ENCODE results near the gene TRPM3. TPM values are rescaled to one million over a fixed set of nuclear protein-coding genes. Genes with fewer than 3 reads are reported as not detected.
A peak's percentile ranks its signal among the peaks of the same experiment; 100 is the strongest.

TRPM3 gene
- total and polyA plus RNA-seq, 2 of the 13 experiments (the other 11 are each of a cell fraction or from before 2014, with no cell fraction given): not detected

DNA sequence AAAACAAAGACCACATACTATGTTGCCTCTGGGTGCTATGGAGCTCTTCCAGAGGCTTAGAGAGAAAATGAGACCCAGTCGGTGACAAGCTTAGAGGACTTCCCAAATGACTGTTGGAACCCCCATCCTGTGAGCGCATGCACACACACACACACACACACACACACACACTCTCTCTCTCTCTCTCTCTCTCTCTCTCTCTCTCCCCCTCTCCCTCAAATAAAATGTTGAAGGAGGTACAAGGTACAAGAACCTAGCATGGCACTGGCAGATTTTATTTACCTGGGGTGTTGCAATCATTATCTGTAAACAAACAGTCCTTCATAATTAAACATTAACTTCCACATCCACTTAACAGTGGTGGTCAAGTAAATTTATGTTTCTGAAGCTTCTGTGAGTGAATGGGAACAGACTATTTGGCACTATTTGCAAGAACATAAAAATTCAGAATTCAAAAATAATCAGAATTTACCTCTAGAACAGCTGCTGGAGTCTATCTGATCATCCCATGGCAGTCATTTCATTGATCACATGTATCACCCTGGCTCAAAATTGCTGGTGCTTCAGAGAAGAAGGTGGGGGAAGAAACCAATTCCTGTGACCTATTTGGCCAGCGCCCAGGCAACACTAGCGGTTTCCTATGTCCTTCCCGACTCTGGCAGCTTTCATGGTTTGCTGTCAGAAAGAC is 24.9 kb downstream of the TRPM3 start (continued):
- TF ChIP-seq ZNF800 (CRISPR knock-in tag; IDR thresholded peaks at IDR 0.05): no peak
- no peak for TF ChIP-seq ZNF737 (CRISPR knock-in tag; IDR thresholded peaks at IDR 0.05; ENCODE audit: borderline replicate concordance)
- no peak for TF ChIP-seq ZNF326 (CRISPR knock-in tag; IDR thresholded peaks at IDR 0.05; ENCODE audit: borderline replicate concordance)
- TF ChIP-seq ZNF790 (CRISPR knock-in tag; IDR thresholded peaks at IDR 0.05; ENCODE audit: borderline replicate concordance): no peak
- TF ChIP-seq ZNF605 (CRISPR knock-in tag; IDR thresholded peaks at IDR 0.05): peak; percentile 62; the same call in 1 of the 2 replicates
- no peak for TF ChIP-seq KIAA2018 (CRISPR knock-in tag; IDR thresholded peaks at IDR 0.05; ENCODE audit: borderline replicate concordance)
- TF ChIP-seq ZNF775 (CRISPR knock-in tag; IDR thresholded peaks at IDR 0.05; ENCODE audit: borderline replicate concordance): no peak
- 0 out of 2 replicates have a peak, but pooled peaks have one; percentile 44 for TF ChIP-seq ZNF230 (CRISPR knock-in tag; IDR thresholded peaks at IDR 0.05)
- no peak for TF ChIP-seq NR0B2 (CRISPR knock-in tag; IDR thresholded peaks at IDR 0.05)
- TF ChIP-seq FOXC1 (CRISPR knock-in tag; IDR thresholded peaks at IDR 0.05; ENCODE audit: borderline replicate concordance): peak; percentile 40; the same call in 1 of the 2 replicates
- no peak for TF ChIP-seq MIER2 (CRISPR knock-in tag; IDR thresholded peaks at IDR 0.05)
- TF ChIP-seq ZNF850 (CRISPR knock-in tag; conservative IDR thresholded peaks at IDR 0.05): no peak
- TF ChIP-seq ZNF577 (CRISPR knock-in tag; IDR thresholded peaks at IDR 0.05; ENCODE audit: borderline replicate concordance, low read depth): no peak
- no peak for TF ChIP-seq SUZ12 (IDR thresholded peaks at IDR 0.05; ENCODE audit: low read depth, low read length)
- TF ChIP-seq ZSCAN20 (CRISPR knock-in tag; IDR thresholded peaks at IDR 0.05; ENCODE audit: borderline replicate concordance): no peak
- no peak for TF ChIP-seq ZNF792 (CRISPR knock-in tag; IDR thresholded peaks at IDR 0.05)
- TF ChIP-seq SNAPC5 (CRISPR knock-in tag; IDR thresholded peaks at IDR 0.05; ENCODE audit: borderline replicate concordance): no peak
- TF ChIP-seq ZNF253 (CRISPR knock-in tag; IDR thresholded peaks at IDR 0.05; ENCODE audit: borderline replicate concordance): no peak
- TF ChIP-seq ZNF331 (CRISPR knock-in tag; IDR thresholded peaks at IDR 0.05): peak; percentile 32; the same call in 1 of the 2 replicates

All from HepG2 (cell line).